GM21528 (cell line): ENCODE measurements around the gene PPP3R1.

ENCODE experiments used
- ATAC-seq: cut with Tn5 transposase; IDR thresholded peaks from one replicate; pipeline ENCODE4 v1.9.1; 2021; ENCODE audit warnings: mild to moderate bottlenecking, moderate library complexity; ENCODE audit not compliant: unreplicated experiment, low FRiP score

PPP3R1 gene

GRCh38 chr2:68263632-68264031, 11.3 kb upstream of the PPP3R1 start:
- no peak for ATAC-seq

GRCh38 chr2:68258851-68259250, 6.5 kb upstream of the PPP3R1 start:
- no peak for ATAC-seq

GRCh38 chr2:68256093-68256450, 3.7 kb upstream of the PPP3R1 start:
- no peak for ATAC-seq

- ATAC-seq: no peak
Measured at GRCh38 chr2:68253219-68254068, 1.1 kb upstream of the PPP3R1 start.

- ATAC-seq: peak; percentile 10
Measured at GRCh38 chr2:68251855-68252399, 405 bp downstream of the PPP3R1 start.

- peak; percentile 57 for ATAC-seq
Measured at GRCh38 chr2:68251187-68251854, 1.0 kb downstream of the PPP3R1 start.

GRCh38 chr2:68250652-68251186, 1.6 kb downstream of the PPP3R1 start:
- ATAC-seq: no peak

- ATAC-seq: no peak
Measured at GRCh38 chr2:68250196-68250595, 2.1 kb downstream of the PPP3R1 start.

- no peak for ATAC-seq
Measured at GRCh38 chr2:68248806-68249205, 3.5 kb downstream of the PPP3R1 start.

GRCh38 chr2:68248361-68248760, 4.0 kb downstream of the PPP3R1 start:
- no peak for ATAC-seq

- ATAC-seq: no peak
Measured at GRCh38 chr2:68246396-68246795, 5.9 kb downstream of the PPP3R1 start.

- ATAC-seq: no peak
Measured at GRCh38 chr2:68245672-68246071, 6.7 kb downstream of the PPP3R1 start.

- ATAC-seq: no peak
Measured at GRCh38 chr2:68245066-68245465, 7.3 kb downstream of the PPP3R1 start.

GRCh38 chr2:68244456-68244855, 7.9 kb downstream of the PPP3R1 start:
- ATAC-seq: no peak

- ATAC-seq: no peak
Measured at GRCh38 chr2:68241732-68242131, 10.6 kb downstream of the PPP3R1 start.

- ATAC-seq: no peak
Measured at GRCh38 chr2:68240446-68240845, 11.9 kb downstream of the PPP3R1 start.

GRCh38 chr2:68238955-68239822, 13.1 kb downstream of the PPP3R1 start:
- no peak for ATAC-seq

- ATAC-seq: no peak
Measured at GRCh38 chr2:68237976-68238580, 14.3 kb downstream of the PPP3R1 start.

GRCh38 chr2:68237404-68237803, 14.9 kb downstream of the PPP3R1 start:
- ATAC-seq: no peak

- ATAC-seq: no peak
Measured at GRCh38 chr2:68236876-68237275, 15.5 kb downstream of the PPP3R1 start.
